GM21447 (cell line): Measurements from ENCODE around the gene NDST4.
"Not testable (repeated sequence)": the region's sequence is repeated elsewhere in the genome, so short reads cannot be mapped to it uniquely, and the experiment has no call there.

Experiments used
- ATAC-seq: cut with Tn5 transposase; IDR thresholded peaks from one replicate; pipeline ENCODE4 v1.9.1; 2021; ENCODE audit not compliant: unreplicated experiment

NDST4 gene

DNA sequence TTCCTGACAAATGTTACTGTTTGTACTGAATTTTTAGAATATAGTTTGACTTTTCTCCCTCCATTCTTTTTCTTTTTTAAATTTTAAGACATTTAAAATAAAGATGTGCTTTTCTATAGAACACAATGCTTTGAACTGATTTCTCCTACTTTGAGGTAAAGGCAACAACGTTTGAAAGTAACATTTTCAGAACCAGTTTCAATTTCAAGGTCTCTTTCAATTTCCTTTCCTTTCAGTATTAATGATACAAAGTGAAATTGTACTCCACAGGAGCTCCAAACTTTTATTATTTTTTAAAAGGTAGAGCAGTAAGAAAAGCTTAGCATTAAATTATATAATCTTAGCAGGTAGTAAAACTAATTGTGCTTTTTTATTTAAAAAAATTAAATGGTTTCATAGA is 54.9 kb downstream of the NDST4 start:
- ATAC-seq = no peak

DNA sequence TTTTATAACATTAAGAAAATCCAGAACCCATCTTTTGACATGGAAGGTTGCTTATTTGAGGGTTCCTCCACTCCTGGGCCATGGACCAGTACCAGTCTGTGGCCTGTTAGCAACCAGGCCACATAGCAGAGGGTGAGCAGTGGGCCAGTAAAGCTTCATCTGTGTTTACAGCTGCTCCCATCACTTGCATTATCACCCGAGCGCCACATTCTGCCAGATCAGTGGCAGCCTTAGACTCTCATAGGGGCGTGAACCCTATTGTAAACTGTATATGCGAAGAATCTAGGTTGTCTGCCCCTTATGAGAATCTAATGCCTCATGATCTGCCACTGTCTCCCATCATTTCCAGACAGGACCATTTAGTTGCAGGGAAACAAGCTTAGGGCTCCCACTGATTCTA is 58.6 kb downstream of the NDST4 start:
- ATAC-seq = no peak

DNA sequence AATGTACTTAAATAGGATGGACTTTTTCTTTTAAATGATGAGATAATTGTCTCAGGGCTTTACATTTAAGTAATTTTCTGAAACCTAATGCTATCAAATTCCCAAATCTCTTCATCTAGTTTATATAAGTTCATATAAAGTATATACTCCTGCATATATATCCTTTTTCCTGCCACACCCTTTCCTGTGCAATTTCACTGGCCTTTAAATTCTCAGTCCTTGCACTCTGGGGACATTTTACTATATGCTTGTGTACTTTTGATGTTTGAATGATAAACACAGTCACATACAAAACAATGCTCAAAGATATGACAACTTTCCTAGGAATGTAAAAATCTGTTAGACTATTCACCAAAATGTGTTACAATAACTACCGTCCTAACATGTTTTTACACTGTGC is 60.1 kb downstream of the NDST4 start:
- ATAC-seq = no peak

DNA sequence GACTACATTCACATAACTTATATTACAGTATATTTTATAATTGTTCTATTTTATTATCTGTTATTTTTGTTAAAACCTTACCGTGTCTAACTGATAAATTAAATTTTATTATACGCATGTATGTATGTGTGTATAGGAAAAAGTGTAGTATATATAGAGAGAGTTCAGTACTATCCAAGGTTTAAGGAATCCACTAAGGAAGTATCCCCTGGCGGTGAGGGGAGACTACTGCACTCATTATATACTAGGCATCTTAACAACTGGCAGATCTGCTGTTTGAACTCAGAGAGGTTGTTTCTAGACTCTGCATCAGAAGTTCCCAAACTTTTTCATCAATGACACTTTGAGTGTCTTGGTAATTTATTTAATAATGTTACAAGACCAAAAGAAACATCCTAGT is 70.9 kb downstream of the NDST4 start:
- ATAC-seq = no peak

DNA sequence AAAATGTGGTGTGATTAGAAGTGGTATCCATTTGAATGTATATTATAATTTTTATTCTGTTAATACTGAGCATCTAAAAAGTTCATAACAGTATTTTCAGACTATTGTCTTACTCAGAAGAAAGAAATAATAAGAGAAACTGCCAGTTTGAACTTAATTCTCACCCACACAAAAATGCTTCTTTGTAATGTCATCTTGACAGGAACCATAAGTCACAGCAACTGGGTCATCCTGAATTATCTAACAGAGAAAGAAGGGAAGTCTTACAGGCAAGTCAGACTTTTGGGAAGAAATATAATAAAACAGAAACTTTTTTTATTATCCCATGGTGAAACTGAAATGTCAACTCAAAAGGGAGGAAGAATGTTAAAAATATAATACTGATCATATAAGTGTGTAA is 83.1 kb downstream of the NDST4 start:
- ATAC-seq = no peak

DNA sequence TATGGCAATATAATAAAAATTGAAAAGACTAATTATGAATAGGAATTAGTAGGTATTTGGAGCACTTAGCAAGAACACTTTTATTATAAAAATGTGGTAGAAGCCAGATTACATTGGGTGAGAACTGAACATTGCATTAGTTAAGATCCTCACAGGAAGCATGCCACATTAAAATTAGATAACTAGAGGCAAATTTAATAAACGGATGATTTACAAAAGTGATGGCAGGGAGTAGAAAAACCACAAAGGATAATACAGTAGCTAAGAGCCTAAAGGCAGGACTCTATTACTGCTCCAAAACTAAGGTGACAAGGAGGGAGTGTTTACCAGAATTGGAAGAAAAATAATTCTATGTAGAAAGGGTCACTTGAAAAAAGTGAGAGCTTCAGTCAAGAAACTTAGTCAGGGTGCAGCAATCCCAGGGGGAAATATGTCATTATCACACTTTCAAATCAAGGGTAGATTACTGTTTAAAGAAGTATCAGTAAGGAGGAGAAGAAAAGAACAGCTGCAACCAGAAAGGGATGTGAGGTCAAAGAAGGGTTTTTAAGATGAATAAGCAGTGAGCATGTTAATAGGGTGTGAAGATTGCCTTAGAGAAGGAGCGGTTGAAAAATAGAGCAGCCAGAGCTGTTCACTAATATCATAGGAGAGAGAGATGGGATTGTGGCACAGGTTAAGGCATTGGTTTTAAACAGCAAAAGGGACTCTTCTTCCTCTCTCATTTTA is 84.6 kb downstream of the NDST4 start:
- ATAC-seq = no peak

DNA sequence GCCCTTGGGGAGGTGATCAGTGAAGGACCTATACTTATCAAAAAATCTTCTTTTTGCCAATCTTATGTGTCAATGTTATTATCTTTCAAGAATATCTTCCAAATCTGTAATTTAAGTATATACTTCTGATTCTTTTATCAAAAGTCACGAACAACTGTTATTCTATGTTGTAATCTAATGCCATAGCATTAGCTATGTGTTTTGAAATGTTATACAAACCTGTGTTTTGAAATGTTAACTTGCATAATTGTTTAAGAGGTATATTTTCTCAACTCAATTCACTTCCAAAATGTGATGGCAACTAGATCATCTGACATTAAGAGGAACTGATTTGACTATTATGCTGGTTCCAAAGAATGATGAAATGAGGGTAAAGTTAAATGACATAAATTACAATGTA is 113.5 kb downstream of the NDST4 start:
- no peak for ATAC-seq

DNA sequence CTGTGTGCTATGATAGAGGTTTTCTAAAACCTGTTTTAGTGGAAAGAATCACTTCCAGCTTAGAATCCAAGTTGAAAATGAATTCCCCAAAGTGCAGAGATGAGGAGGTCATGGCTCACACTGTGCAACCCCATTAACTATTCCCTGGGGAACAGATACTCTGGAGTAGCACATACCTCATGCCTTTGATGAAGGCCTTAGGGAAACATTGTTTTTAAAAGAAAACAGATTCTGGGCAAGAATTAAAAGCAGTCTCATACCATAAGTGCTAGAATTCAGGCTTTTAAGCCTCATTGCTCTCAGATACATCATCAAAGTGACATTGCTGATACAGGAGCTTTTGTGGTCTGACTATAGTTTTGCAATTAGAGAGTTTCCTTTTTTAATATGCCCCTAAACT is 115.1 kb downstream of the NDST4 start:
- no peak for ATAC-seq

DNA sequence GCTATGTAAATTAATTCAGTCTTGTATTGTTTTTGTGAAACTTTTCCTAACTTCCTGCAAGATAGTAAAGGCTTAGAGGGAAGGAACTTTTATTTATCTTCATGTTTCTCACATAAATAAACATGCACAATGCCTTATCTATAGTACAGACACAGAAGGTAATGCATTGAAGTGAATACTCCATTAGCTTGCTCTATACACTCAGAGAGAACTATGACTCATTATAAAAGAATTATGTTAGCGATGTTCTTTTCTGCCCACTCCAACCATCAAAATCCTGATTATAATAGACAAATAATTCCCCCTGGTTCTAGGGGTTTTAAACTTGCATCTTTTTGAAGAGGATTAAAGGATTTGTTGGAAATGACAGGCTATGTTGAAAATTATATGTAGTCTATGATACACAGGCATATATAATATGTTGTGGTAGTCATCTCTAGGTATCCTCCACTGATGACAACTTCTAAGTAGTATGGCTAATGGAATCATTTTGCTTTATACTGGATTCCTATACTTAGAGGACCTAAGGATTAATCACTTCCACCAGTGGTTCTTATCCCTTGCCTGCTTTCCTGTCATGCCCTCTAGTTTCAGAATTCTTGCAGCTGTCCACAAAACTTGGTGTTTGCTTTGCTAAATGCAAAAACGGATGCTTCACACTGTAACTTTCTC is 115.7 kb downstream of the NDST4 start:
- ATAC-seq = no peak

DNA sequence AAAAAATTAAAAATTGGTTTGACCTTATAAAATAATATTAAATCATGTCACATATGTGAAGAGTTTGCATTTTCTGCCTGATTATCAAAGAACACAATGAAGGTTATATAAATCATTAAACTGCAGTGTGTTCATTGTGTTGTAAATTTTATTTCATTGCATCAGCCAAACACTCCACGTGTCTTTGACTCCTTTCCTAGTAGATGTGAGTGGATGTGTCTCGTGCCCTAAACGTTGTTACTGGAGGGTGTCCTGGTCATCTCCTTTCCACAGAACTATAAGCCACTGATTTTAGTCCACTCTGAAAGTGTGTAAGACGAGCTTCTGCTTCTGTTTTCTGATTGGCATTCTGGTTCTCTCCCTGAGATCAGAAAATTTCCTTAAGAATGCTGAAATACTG is 127.3 kb downstream of the NDST4 start:
- ATAC-seq = no peak

DNA sequence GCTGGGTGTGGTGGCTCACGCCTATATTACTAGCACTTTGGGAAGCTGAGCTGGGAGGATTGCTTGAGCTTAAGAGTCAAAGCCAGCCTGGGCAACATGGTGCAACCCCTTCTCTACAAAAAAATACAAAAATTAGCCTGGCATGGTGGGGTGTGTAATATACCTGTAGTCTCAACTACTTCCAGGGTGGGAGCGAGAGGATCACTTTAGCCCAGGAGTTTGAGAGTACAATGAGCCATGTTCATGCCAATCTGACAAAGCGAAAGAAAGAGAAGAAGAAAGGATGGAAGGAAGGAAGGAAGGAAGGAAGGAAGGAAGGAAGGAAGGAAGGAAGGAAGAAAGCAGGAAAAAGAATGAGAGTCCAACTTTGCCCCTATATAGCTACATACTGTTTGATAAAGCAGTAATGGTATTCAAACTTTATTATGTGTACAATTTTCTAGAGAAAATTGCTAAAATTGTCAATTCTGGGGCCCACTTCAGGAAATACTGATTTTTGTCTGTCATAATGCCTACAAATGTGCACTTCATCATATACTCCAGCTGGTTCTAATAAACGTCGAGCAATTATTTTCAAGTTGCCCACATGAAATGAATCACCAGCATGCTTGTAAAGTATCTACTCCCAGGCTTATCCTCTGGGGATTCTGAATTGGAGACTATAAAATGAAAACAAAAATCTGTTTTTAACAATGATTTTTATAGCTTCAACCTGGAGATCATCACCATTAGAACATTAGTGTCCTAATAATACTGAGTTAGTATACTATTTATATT is 132.3 kb downstream of the NDST4 start:
- ATAC-seq = no peak

DNA sequence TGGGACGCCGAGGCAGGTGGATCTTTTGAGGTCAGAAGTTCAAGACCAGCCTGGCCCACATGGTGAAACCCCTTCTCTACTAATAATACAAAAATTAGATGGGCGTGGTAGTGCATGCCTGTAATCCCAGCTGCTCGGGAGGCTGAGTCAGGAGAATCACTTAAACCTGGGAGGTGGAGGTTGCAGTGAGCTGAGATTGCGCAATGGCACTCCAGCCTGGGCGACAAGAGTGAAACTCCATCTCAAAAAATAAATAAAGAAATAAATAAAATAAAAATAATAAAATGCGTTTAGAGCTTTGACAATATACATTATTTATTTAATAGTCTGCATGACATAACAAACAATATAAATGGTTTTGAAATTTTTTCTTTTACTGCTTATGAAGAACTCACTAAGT is 133.0 kb downstream of the NDST4 start:
- ATAC-seq = not testable (repeated sequence)

DNA sequence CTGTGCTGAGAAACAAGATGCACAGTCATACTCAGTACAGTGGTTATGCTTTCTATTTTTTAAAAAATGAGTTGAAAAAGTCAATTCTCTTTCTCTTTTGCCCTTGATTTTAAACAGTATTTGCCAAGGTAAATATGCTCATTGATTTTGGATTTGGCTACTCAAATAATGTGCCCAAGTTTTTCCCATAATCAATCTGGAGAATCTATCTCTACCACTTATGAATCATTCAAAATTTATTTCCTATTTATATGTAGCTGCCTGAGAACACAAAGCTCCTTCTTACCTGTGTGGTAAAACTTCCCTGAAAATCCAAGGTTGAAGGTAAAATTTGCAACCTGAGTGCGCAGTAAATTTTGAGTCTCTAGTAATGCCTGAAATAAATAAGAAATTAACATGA is 136.5 kb downstream of the NDST4 start:
- no peak for ATAC-seq

DNA sequence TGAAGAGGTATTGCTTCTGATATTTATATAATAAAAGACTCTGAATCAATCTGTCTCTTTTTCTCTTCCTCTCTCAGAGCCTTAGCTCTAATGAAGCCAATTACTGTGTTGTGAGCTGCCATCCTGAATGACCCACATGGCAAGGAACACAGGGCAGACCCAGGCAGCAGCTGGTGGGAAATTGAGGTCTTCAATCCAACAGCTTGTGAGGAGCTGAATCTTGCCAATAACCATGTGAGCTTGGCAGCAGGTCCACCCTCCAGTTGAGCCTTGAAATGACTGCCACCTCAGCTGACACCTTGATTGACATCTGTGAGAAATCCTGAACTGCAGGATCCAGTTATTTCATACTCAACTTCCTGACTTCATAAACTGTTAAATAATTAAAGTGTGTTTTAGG is 149.4 kb downstream of the NDST4 start:
- no peak for ATAC-seq

DNA sequence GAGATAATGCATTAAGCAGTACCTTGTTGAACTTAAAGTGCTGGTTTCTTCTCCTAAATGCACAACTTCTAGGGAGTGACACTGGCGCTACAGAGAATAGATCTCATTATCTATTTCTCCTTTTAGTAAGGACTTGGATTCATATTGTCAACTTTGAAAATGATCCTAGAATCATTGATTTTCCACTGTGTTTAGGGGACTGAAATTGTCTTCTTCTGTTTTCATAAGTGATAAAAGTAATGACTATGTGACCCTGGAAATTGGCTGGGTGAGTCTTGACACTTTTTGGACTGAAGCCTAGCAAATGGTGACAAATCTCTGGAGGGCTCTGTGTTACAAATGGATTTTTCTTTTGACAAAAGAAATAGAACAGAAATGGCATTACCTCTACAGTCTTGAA is 167.8 kb downstream of the NDST4 start:
- no peak for ATAC-seq

DNA sequence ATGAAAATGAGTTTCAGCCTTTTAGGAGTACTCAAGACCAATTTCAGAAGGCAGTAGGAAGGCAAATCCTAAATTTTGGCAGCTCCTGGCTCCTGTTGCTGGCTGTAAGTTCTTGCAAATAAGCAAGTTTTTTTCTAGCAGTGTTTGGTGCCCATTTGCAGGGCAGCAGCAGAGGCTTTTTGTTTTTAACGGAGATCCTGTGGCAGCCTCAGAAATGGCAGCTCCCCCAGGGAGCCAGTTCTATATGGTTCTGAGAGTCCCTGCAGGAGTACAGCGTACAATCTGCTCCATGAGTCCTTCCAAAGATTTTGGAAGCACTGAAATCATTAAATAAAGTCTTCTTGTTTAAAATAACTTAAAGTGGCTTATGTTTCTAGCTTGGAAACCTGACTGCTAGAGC is 171.9 kb downstream of the NDST4 start:
- ATAC-seq = no peak

DNA sequence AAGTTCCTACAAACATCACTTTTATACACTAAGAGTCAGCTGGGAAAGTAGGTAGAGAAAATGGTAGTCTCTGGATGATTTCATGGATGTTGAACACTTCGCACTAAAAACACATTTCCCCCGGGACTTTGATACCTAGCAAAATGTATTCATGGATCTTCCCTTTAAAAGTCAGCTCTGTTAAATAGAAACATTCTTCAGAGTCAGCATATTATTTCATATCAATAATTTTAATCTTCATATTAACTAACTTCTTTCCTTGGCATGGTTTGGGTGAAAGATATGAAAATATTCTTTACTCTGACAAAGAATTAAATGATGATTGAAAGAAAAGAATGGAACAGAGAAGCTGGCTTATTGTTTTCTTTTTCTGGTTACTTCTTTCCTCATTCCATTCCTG is 185.5 kb downstream of the NDST4 start:
- ATAC-seq = no peak

DNA sequence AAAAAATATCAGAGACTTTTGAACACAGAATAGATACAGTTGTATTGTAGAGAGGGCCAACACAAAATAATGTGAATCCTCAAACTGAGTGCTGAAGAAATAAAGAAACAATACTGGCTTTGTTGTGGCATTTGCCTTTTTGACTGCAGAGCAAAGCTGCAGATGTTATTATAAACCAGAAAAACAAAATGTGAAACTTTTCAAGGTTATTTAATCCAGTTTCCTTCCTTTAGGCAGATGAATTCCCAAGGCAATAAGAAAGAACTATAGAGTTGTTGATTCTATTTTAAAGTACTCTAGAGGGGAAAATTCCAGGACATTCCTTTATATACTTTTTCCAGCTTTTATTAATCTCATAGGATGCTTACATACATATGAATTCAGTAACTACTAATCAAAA is 186.8 kb downstream of the NDST4 start:
- no peak for ATAC-seq

DNA sequence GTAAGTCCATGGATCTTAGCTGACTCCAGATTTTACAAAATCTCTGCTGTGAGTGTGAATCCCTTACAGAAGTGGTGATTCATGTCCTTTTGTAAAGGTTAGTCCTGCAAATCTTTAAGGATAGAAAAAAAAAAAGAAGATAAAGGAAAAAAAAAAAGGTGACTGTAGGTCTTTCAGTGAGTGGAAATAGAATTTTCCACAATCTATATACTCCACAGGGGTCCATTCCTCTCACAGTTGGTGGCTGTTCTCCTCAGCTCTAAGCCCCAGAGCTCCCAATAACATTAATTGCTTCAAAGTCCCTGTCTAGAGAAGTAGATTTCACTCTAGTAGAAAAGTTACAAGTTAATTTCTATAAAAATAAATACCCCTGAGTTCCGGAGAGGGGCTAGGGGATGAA is 189.1 kb downstream of the NDST4 start:
- ATAC-seq = no peak

DNA sequence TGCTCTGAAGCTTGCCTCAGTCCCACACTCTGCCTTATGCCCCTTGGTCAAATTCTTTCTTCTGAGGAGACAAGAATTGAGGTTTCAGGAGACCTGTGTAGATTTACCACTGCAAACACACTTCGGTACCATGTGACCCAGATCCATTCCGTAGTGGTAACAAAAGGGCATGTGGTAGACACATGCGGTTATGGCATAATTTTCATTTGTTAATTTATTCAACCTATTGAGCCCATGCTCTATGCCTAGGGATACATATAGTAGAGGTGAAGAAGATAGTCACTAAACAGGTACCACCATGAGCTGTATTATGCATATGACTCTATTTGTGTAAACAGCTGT is 190.9 kb downstream of the NDST4 start:
- no peak for ATAC-seq

DNA sequence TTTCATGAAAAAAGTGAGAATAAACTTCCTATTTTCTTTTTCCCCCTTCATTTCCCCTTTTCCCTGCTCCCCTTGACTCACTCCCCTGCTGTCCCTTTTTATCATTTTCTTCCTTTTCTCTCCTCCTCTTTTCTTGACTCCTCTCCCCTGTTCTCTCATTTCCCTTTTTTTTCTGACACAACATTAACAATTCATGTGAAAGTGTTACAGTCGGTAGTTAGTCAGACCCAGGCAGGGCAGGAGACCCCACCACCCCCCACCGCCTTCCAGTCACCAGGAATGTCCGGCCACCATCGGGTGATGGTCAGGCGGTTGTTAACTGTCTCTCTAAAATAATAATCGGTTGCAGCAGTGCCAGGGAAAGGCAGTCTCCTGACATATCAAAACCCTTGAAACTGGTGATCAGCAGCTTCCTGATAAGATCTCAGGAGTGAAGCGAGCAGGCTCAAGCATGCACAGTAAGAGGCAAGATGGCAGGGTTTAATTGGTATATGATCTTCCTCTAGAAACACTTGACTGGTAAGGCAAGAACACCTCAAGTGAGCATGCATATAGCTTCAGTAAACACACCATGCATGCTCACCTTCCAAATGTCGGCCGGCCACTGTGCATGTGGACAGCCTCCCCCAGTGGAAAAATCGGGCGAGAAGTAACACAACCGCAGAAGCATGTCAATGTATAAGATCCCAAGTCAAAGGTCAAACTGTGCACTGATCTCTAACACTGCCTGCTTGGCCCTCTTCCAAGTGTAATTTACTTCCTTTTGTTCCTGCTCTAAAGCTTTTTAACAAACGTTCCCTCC is 191.4 kb downstream of the NDST4 start:
- ATAC-seq = no peak

DNA sequence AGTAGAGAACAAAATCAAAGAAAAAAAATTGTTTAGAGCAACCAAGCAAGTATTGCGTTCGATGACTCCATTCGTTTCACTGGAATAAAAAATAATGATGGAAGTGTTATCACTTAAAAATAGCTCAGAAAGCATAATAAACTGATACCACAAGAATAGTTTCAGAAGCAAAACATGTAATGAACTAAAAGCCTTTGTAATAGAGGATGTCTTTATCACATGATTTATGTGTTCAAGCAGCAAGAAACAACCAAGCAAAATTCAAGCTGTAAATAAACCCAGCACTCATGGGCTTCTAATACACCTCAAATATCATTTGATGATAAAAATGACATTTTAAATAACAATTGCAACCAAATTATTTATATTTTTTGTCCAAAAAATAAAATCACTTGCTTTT is 192.2 kb downstream of the NDST4 start:
- no peak for ATAC-seq
